KOPT-K1 (cell line): ENCODE measurements around the gene SLC2A13.
"Not testable (repeated sequence)": the region's sequence is repeated elsewhere in the genome, so short reads cannot be mapped to it uniquely, and the experiment has no call there.

ENCODE experiments used
- H3K27ac ChIP-seq: fragments of 200-600 bp; sonication (generic); 2 replicates; pipeline ENCODE4 v1.5.1; 2016; ENCODE audit warnings: antibody characterized with exemption, mild to moderate bottlenecking, low read depth, low read length; ENCODE audit not compliant: poor library complexity, severe bottlenecking
- H3K36me3 ChIP-seq: fragments of 200-600 bp; sonication (generic); 2 replicates; pipeline ENCODE4 v1.5.1; 2017; ENCODE audit warnings: antibody characterized with exemption, mild to moderate bottlenecking, low read length, moderate library complexity; ENCODE audit not compliant: insufficient read depth
- H3K9me3 ChIP-seq: fragments of 200-600 bp; sonication (generic); 2 replicates; pipeline ENCODE4 v1.5.1; 2017; ENCODE audit warnings: antibody characterized with exemption, low read length, mild to moderate bottlenecking; ENCODE audit not compliant: insufficient read depth, poor library complexity, severe bottlenecking

The SLC2A13 gene

DNA sequence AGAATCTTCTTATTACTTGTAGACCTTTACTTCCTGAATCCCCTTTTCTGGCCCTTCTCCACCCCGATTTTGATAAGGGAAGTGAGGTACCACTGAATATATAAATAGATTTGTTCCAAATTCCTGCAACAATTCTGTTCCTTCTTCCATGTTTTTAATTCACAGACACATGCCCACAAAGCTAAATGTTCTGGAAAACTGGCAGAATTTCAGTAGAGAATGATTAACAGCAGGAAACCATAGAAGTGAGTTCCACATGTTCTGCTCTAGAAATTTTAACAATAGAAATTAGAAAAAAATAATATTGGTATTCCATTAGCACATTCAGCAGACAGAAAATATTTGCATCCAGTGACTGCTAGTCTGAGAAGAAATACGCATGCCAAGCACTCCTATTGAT, 139.6 kb downstream of the SLC2A13 start:
- no peaks in the 10 kb centered on the region for H3K36me3 ChIP-seq
- H3K27ac ChIP-seq = no peak overlapping the region
- no peaks in the 10 kb centered on the region for H3K9me3 ChIP-seq

DNA sequence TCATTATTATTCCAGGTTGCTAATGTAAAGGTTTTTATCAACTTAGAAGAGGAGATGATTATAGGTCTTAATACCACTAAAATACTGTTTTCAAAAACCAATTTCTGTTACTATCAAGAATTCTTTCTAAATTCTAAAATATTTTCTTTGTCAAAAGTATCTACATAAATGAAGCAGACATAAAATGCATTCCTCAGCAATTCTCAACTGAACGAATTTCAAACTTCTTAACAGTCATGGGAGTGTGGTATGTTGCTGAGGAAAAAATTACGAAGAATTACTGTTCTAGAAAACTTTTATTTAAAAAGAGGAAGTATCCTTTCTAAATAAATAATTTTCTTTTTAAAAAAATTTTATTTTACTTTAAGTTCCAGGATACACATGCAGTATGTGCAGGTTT, 146.4 kb downstream of the SLC2A13 start:
- no peak overlapping the region for H3K27ac ChIP-seq
- no peaks in the 10 kb centered on the region for H3K36me3 ChIP-seq
- no peaks in the 10 kb centered on the region for H3K9me3 ChIP-seq

DNA sequence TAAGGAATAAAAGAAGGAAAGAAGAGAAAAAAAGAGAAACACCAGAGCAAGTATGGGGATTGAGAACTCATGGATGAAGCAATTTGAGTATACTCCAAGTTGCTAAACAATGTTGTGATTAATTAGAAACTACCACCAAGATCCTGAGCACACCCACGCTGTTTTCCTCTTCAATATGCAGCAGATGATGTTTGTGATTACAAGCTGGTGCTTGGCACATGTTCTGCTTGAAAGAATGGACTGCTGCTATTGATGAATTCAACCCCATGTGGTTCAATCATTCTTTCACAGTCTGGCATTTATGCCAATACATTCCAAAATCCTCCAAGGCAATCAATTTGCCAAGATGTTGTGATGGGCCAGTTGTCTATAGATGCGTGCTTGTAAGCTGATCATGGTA, 146.8 kb downstream of the SLC2A13 start:
- no peak overlapping the region for H3K27ac ChIP-seq

DNA sequence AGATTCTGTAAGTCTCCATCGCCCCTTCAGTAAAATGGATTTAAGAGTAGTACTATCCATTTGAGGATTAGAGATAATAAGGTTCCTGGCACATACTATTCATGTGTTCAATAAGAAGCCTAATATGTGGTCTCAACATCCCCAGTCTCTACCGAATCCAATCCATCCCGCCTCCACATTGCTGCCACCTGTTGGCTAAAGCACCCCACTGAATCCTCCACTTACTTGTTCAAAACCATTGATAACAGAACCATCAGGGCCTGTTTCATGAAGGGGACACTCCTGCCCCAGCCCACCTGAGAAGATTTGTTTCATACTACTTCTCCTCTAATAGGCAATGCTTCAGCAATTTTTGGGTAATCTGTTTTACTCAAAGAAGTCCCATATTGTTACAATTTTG, 147.5 kb downstream of the SLC2A13 start:
- Histone ChIP-seq H3K9me3 (no peaks in the 10 kb centered on the region), H3K36me3 (no peaks in the 10 kb centered on the region), H3K27ac (no peak overlapping the region)

More for the DNA sequence above, 146.8 kb downstream of the SLC2A13 start:
- H3K9me3 ChIP-seq = no peaks in the 10 kb centered on the region
- H3K36me3 ChIP-seq = no peaks in the 10 kb centered on the region

DNA sequence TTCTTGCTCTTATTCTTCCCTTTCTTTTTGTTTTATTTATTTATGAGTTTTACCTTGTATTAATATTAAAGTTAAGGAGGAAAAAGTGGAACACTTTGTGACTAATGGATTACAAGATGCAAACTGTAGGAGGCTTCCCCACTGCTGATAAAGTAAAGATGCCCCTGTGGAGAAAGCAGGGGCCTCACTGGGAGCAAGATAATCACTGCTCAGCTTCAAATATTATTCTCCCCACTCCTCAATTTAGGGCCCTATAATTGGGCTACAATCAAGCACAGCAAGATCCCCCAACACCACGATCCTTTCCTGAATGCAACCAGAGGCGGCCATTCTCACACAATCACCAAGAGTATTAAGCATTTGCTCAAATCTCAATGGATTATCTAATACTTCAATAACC, 149.2 kb downstream of the SLC2A13 start:
- Histone ChIP-seq H3K36me3 (no peaks in the 10 kb centered on the region), H3K9me3 (no peaks in the 10 kb centered on the region), H3K27ac (no peak overlapping the region)

DNA sequence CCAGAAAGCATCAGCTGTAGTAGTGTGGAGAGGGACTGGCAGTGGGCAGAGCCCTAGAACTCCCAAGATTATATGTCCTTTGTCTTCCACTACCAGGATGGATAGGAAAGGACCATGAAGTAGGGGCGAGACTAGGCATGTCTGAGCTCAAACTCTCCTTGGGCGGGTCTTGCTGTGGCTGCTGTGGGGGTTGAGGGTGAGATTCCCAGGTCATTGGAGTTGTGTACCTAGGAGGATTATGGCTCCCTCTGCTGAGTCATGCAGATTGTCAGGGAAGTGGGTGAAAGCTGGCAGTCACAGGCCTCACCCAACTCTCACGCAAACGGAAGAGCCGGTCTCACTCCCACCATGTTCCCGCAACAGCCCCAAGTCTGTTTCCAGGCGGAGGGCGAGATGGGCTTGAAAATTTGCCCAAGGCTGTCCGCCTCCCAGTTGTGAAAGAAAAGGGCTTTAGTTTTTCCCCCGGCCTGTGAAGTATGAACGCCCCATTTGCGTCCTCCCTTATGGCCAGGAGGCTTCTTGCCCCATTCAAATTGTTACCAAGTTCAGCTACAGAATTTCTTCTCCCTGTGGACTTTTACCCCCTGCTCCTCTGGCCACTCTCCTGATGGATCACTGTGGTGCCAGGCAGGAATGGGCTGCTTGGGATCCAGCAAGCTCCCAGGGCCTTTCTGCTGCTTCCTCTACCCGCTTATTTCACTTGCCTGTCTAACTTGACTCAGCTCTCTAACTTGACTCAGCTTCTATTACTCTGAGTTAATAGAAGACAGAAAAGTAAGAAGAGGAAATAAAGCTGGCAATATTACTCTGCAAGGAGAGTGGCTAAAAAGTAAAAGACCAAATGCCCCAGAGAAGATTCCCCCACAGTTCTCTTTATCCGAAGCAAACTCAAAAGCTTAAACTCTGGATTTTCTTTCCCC, 159.3 kb downstream of the SLC2A13 start:
- H3K27ac ChIP-seq = no peak overlapping the region
- H3K36me3 ChIP-seq = no peaks in the 10 kb centered on the region

DNA sequence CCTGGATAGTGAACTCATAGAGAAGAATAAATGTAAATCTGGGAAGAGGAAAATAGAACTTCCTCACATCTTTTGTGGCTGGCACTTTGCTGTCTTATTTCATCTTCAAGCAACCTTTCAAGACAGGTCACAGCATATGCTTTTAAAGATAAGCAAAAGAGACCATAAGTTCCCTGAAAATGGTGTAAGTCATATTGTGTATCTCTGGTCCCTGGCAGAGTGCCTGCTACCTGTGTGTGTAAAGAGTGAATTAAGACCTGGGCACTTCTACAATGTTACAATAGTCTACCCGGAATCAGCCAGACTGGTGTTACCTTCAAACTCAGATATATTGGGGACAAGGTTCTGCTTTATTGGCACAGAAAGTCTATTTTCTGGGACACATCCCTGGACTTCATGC, 168.8 kb downstream of the SLC2A13 start:
- H3K36me3 ChIP-seq = no peaks in the 10 kb centered on the region
- no peak overlapping the region for H3K27ac ChIP-seq
- no peaks in the 10 kb centered on the region for H3K9me3 ChIP-seq

More for the DNA sequence above, 159.3 kb downstream of the SLC2A13 start:
- H3K9me3 ChIP-seq = peaks cover 4% of the 10 kb centered on the region

DNA sequence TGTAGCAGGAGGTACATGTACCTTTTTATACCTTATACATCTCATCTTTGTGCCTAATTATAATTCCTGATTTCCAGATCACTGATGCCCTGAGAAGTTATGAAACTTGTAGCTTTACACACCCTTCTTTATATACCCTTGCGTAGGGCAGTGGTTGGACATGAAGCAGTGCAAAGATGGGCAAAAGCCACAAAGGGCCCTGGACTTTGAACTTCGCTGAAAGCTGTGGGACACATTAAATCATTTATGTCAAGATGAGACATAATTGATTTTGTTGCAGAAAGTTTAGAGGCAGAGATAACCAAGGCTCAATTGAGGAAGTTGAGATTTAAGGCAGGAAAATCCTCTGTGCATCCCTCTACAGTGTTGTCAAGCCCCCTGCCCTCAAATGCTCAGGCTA, 170.0 kb downstream of the SLC2A13 start:
- Histone ChIP-seq H3K36me3 (no peaks in the 10 kb centered on the region), H3K9me3 (no peaks in the 10 kb centered on the region), H3K27ac (no peak overlapping the region)

DNA sequence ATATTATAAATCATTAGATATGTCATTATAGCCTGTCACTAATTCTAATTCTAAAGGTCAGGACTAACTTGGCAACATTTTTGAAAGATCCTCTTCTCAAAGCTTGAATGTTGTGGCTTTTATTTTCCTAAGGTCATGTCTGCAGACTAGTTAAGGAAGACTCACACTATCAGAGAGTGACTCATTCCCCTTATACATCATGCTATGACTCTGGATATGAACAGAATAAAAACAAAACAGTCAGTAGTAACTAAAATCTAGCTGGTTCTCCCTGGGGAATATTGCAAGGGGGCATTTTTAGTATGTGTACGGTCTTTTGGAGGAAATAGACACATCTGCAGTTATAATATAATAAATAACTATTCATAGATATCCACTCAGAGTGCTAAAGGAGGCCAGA, 170.6 kb downstream of the SLC2A13 start:
- H3K27ac ChIP-seq = no peak overlapping the region
- H3K36me3 ChIP-seq = no peaks in the 10 kb centered on the region
- H3K9me3 ChIP-seq = no peaks in the 10 kb centered on the region

DNA sequence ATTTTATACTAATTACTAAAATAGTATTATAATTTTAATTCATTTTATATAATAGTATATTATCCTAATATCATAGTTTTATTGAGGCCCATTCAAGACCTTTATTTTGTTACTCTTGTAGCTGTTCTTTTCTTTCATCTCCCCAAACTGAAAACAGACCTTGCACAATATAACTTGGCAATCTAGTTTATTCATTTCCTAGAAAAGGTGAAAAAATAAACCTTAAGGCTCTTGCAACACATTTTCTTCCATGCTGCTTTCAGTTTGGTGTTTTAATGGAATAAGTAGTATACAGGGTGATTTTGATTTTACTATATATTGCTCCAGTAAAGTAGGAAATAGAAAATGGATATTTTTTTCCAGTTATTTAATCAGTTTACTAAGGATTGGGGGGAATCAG, 174.0 kb downstream of the SLC2A13 start:
- Histone ChIP-seq H3K27ac (no peak overlapping the region), H3K9me3 (no peaks in the 10 kb centered on the region), H3K36me3 (no peaks in the 10 kb centered on the region)

DNA sequence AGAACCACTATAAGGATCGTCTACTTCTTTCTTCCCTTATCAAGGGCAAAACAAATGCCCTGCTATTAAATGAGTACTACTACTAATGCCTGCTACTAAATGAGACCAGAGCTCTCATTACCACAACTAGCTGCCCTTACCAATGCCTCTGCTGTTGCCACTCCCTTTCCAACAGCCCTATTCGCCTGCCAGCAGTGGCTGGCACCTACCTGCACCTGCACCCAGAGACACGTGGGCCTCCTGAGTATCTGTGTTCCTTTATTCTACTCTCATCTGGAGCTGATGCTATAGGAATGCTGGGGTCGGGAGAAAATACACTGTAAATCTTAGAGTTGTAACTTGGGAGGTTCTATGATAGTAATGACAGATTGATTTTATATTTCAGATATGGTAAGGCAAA, 174.7 kb downstream of the SLC2A13 start:
- Histone ChIP-seq H3K36me3 (no peaks in the 10 kb centered on the region), H3K9me3 (no peaks in the 10 kb centered on the region), H3K27ac (no peak overlapping the region)

DNA sequence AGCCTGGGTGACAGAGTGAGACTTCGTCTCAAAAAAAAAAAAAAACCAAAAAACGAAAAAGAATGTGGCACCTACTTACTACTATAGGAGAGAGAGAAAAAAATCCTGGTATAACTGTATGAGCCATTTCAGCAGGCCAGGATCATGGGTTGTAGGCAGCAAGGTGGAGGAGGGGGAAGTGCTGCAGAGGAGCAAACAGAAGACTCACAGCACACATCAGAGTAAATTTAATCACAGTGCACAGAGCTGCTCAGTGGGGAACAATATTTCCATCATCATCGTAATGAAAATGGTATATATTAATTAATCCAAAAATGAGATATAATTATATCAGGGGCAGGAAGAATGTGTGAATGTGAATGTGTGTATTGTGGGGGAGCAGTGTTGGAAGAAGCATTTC, 175.8 kb downstream of the SLC2A13 start:
- no peaks in the 10 kb centered on the region for H3K9me3 ChIP-seq
- H3K36me3 ChIP-seq = no peaks in the 10 kb centered on the region
- H3K27ac ChIP-seq = no peak overlapping the region

DNA sequence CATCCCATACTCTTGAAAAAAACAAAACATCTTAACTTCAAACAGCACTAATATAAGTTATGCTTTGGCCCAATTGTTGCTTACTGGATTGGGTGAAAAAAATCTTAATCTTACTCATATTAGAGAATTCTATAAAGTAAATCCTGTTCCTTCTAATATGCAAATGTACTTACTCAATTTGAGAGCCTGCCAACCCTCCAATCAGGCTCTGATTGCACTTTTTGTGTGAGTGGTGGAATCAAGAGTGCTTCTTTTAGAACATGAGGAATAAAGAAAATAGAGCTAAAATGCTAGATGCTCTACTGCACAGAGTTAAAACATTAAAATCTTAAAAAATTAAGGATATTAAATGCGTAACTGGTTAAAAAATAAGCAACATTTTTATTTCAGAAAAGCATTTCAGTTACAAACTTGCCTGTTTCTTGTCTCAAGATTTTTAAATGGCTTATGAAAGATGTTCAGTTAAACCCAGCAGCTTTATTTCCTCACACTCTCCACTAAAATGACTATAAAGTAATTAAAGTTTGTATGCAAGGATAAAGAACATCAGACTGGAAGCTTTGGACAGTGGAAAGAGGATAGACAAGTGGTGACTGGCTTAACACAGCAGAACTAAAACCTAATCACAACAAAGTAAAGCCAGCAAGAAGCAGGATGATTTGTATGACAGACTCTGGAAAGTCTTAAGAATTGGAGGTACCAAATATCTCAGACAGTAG, 177.5 kb downstream of the SLC2A13 start:
- Histone ChIP-seq H3K36me3 (no peaks in the 10 kb centered on the region), H3K27ac (no peak overlapping the region), H3K9me3 (no peaks in the 10 kb centered on the region)

DNA sequence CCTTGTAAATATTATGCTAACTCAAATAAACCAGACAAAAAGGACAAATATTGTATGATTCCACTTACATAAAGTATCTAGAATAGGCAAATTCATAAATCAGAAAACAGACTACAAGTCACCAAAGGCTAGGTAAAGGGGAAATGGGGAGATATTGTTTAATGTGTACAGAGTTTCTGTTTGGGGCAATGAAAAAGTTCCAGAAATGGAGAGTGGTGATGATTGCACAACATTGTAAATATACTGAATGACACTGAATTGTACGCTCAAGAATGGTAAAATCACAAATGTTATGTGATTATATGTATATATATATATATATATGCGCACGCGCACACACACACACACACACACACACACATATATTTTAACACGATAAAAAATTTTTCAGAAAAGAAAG, 182.5 kb downstream of the SLC2A13 start:
- no peak overlapping the region for H3K27ac ChIP-seq
- H3K9me3 ChIP-seq = no peaks in the 10 kb centered on the region
- H3K36me3 ChIP-seq = no peaks in the 10 kb centered on the region

DNA sequence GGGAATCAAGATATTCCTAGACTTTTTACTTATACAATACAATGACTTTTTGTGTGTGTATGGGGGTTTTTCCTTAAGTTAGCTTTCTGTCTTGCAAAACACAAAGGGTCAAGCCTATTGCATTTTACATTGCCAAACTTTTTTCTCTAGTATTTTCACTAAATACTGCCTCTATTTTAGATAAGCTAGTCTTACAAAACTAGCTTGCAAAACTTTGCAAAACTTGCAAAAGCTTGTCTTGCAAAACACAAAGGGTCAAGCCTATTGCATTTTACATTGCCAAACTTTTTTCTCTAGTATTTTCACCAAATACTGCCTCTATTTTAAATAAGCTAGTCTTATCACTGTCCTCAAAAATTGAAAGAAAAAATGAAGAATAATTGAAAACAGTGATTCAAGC, 183.3 kb downstream of the SLC2A13 start:
- H3K36me3 ChIP-seq = not testable (repeated sequence)

DNA sequence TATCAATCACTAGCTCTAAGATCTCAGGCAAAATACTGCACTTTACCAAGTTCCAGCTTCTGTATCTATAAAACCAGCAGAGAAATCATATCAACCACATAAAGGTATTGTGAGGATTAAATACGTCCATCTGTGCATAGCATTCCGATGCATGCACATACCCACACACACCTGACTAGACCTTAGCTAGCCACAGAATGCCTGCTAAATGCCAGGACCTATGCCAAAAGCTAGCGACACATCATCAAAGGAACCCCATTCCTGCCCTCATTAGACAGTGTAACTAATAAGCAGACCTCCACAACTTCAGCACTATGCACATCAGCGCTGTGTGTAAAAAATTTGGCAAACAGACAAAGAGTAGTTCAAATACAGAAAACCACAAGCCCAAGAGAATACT, 185.2 kb downstream of the SLC2A13 start:
- no peaks in the 10 kb centered on the region for H3K9me3 ChIP-seq

More for the DNA sequence above, 183.3 kb downstream of the SLC2A13 start:
- not testable (repeated sequence) for H3K9me3 ChIP-seq, H3K27ac ChIP-seq

More for the DNA sequence above, 185.2 kb downstream of the SLC2A13 start:
- H3K27ac ChIP-seq = no peak overlapping the region
- no peaks in the 10 kb centered on the region for H3K36me3 ChIP-seq
